ENCODE measurements around the gene COBL.

The COBL gene

DNA sequence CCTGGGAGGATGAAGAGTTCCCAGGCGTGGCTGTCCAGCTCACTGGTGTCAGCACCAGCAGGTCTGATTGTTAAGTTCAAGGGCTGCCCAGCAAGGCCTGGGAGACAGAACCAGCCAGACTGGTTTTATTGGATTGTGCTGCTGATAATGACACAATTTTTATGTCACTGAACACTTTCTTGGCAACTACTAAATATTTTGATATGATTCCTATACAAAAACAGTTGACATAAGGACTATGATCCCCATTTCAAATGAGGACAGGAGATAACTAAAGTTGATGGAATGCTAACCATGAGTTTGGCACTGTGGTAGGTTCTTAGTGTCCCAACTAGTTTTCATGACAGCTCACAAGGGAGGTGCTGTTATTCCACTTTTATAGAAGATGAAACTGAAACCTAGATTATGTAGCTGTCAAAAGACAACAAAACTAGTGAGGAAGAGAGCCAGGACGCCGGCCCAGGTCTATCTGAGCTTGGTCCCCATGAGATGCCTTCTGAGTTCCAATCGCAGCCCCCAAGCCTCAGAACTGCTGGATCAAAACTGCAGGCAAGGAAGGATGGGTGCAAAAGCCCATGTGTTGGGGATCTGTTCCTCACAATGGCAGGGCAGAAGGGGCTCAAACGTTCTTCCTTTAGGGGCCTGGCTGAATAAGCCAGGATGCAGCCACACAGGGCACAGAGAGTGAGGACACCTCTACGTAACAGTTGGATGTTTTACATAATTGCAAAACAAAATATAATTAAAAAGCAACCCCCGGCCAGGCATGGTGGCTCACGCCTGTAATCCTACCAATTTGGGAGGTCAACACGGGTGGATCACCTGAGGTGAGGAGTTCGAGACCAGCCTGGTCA is 52.8 kb downstream of the COBL start:
- TF ChIP-seq, protein P1, sequence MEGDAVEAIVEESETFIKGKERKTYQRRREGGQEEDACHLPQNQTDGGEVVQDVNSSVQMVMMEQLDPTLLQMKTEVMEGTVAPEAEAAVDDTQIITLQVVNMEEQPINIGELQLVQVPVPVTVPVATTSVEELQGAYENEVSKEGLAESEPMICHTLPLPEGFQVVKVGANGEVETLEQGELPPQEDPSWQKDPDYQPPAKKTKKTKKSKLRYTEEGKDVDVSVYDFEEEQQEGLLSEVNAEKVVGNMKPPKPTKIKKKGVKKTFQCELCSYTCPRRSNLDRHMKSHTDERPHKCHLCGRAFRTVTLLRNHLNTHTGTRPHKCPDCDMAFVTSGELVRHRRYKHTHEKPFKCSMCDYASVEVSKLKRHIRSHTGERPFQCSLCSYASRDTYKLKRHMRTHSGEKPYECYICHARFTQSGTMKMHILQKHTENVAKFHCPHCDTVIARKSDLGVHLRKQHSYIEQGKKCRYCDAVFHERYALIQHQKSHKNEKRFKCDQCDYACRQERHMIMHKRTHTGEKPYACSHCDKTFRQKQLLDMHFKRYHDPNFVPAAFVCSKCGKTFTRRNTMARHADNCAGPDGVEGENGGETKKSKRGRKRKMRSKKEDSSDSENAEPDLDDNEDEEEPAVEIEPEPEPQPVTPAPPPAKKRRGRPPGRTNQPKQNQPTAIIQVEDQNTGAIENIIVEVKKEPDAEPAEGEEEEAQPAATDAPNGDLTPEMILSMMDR (IDR thresholded peaks at IDR 0.05; ENCODE audit: low read length, missing control alignments): no peak
- no peak for DNase-seq (ENCODE audit: low read depth)
- no peak overlapping the region for H3K4me3 ChIP-seq (replicated peaks; ENCODE audit: low read depth, low read length)

DNA sequence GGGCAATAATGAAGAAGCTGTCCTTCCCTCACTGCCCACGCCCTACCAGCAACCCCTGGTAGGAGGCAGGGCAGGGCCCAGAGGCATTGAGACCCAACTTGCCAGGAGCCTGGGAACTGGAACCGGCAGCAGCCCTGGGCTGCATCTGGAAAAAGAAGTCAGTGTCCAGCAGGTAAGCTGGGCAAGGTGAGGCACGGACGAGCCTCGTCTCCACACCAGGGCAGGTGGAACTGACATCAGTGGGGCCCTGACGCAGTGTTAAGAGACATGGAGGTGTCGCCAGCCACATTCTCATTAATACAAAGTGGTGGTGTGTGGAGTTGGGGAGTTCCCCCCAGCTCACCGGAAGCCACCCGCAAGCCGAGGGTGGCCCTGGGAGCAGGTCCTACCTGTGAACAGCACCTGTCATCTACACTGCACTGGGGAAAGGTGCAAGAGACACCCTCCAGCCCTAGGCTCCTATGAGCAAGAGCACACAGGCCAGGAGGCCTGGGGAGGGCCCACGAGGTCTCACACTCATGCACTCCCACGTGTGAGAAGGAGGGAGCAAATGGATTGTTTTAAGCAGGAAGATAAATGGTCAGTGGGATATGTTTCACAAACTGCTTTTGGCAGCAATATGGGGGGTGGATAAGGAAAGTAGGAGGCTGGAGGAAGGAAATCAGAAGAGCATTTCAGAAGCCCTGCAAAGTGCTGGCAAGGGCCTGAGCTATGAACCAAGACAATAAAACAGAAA is 53.6 kb downstream of the COBL start:
- H3K4me3 ChIP-seq (replicated peaks; ENCODE audit: low read depth, low read length): no peak overlapping the region
- DNase-seq (ENCODE audit: low read depth): no peak
- TF ChIP-seq, protein P1 (IDR thresholded peaks at IDR 0.05; ENCODE audit: low read length, missing control alignments): no peak

DNA sequence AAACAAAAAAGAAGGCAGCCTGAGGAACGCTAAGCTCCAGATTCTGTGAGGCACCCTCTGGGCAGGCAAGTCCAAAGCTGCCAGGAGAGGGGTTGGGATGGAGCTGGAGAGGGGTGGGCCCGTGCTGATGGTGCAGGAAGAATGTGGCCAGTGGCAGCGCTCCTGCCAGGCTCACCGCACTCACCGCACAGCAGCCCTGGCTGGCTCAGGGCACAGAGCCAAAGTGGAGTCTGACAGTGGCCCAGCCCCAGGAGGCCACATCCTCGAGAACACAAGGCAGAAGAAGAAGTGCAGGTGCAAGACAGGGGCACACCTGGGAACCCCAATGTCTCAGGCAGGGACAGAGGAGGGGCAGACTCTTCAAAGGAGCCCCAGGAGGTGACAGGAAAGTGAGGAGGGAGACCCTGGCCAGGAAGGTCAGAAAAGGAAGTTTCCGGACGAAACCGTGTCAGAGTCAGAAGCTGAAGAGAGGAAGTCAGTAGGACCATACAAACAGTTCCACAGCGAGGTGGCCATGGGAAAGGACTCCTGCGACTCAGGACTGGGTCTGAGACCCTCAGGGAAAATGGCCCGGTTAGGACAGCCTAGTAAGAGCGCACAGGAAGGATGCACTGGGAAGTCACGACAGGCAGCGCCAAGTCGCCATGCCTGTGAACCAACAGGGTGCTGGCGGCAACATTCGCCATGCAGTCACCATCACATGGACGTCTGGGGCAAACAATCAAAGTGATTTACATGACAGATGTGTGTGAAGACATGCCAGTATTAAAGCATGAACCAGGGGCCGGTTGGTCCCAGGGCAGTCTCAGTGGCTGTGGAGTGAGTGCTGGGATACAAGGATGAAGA is 54.4 kb downstream of the COBL start:
- H3K4me3 ChIP-seq (replicated peaks; ENCODE audit: low read depth, low read length): no peak overlapping the region
- TF ChIP-seq, protein P1 (IDR thresholded peaks at IDR 0.05; ENCODE audit: low read length, missing control alignments): no peak
- no peak for DNase-seq (ENCODE audit: low read depth)

DNA sequence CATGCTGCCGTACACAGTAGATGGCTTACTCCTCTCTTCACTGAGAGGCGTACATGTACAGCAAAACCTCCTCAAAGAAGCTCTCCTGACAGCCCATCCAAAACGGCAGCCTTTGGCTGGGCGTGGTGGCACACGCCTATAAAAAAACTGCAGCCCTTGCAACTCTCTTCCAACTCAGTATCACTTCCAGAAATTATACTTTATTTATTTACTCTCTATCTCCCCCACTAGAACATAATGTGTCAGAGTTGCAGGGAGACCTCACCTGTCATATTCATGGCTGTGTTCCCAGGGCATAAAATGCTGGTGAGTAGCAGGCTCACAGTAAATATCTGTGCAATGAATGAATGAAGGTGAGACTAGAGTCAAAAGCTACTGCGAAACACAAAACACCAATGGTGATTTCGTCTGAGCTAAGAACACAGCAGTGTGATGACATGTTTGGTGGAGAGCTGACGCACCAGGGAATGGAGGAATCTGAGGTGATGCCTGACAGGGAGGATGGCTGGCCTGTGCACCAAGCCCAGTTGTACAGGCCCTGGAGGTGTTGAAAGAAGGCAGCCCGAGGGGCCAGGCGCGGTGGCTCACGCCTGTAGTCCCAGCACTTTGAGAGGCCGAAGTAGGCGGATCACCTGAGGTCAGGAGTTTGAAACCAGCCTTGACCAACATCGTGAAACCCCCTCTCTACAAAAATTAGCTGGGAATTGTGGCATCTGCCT is 55.3 kb downstream of the COBL start:
- DNase-seq (ENCODE audit: low read depth): no peak
- TF ChIP-seq, protein P1 (IDR thresholded peaks at IDR 0.05; ENCODE audit: low read length, missing control alignments): no peak

DNA sequence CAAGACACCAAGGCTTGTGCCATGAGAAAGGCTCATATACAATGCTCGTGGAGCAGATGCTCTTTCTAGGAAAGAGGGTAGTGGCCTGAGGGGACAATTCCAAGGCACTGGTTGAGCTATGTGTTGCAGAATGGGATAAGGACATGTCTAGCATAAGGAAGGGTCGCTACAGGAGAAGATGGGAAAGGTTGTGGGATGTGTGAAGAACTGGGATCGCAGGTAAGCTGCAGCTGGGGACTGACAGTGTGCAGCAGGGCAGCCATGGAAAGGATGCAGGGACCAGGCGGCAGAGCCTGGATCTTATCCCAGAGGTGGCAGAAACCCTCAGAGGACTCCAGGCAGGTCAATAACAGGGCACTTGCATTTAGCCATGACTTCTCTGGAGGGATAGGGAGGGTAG is 56.1 kb downstream of the COBL start:
- TF ChIP-seq, protein P1 (IDR thresholded peaks at IDR 0.05; ENCODE audit: low read length, missing control alignments): no peak
- no peak overlapping the region for H3K4me3 ChIP-seq (replicated peaks; ENCODE audit: low read depth, low read length)
- DNase-seq (ENCODE audit: low read depth): no peak

More for the DNA sequence above, 55.3 kb downstream of the COBL start:
- no peak overlapping the region for H3K4me3 ChIP-seq (replicated peaks; ENCODE audit: low read depth, low read length)

DNA sequence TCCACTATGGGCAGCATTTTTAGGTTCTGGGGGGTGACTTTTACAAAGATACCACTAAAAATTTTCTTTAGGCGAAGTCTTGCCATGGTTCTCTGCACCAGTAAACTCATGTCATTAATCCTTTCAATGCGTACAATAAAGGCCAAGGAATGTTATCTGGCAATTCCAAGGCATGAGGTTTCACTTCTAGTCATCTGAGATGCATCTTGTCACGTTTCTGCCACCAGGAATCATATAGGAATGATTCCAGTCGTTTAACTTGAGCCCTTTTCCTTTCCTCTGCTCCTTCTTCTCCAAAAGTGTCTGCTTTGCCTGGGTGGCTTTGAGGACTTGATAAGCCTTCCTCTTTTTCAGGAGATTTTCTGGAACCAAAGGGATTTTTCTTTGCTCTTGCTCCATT is 56.8 kb downstream of the COBL start:
- DNase-seq (ENCODE audit: low read depth): no peak
- TF ChIP-seq, protein P1 (IDR thresholded peaks at IDR 0.05; ENCODE audit: low read length, missing control alignments): no peak
- H3K4me3 ChIP-seq (replicated peaks; ENCODE audit: low read depth, low read length): no peak overlapping the region

Data from fibroblast of pulmonary artery (primary cell).